HL-60/S4 (cell line): ENCODE measurements around the gene CFAP20DC.
"Not testable (repeated sequence)": the region's sequence is repeated elsewhere in the genome, so short reads cannot be mapped to it uniquely, and the experiment has no call there.

ENCODE experiments used
- in situ Hi-C: fragments of 300-500 bp; cut with MboI; formaldehyde crosslinking; loops from 2 replicates; pipeline ENCODE4 v1.14.3; 2022; ENCODE audit warnings: low sequenced_read_pairs

Gene CFAP20DC

GRCh38 chr3:59049671-59050331 lies at the start of gene CFAP20DC:
Gene CFAP20DC (minus strand): TSS chr3:59050025. CDS start chr3:59049631, 394 bp downstream.
- in situ Hi-C loops, result no loop called here

DNA sequence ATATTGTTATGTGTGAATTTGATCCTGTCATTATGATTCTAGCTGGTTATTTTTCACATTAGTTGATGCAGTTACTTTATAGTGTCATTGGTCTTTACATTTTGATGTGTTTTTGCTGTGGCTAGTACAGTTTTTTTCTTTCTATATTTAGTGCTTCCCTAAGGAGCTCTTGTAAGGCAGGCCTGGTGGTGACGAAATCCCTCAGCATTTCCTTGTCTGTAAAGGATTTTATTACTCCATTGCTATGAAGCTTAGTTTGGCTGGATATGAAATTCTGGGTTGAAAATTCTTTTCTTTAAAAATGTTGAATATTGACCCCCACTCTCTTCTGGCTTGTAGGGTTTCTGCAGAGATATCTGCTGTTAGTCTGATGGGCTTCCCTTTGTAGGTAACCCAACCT lies 48.7 kb upstream of the CFAP20DC start:
- in situ Hi-C loops, result not testable (repeated sequence)

GRCh38 chr3:59094446-59094845 lies 44.6 kb upstream of the CFAP20DC start:
- in situ Hi-C loops, result no loop called here

GRCh38 chr3:59093521-59093920 lies 43.7 kb upstream of the CFAP20DC start:
- in situ Hi-C loops, result no loop called here

DNA sequence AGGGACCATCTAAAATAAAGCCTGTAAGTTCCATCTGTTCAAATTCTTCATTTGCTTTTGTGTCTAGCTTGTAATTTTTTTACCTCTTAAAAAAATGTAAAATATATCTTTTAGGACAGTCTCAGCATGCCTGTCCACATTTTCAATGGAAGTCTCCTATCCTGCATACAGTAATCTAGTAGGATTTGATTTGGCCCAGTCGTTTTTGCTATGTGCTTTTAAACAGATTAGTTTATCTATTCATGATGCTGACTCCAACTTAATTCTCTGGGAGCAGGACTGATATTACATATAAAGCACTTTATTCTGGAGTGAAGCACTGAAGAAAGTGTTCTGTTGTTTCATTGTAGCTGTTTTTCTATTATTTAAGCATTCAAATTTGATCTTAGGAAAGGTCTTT lies 38.9 kb upstream of the CFAP20DC start:
- in situ Hi-C loops, result no loop called here

DNA sequence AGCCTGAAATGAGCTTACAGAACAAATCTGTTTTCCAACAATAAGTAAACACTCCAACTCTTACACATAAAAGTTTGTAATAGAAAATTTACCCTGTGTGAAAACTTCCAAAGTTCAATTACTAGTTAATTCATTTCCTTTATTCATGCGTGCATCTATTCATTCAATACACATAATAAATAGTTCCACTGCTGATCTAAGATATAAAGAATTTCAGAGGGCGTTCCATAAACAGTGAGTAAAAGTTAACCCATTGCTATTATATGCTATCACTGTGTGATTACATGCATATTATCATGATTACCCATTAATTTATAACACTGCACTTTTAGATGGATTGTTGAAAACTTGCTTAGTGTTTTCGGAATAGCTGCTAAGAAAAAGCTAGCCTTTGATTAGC lies 36.2 kb upstream of the CFAP20DC start:
- in situ Hi-C loops, result no loop called here

GRCh38 chr3:59084583-59084982 lies 34.8 kb upstream of the CFAP20DC start:
- in situ Hi-C loops, result no loop called here

GRCh38 chr3:59082106-59082505 lies 32.3 kb upstream of the CFAP20DC start:
- in situ Hi-C loops, result no loop called here

DNA sequence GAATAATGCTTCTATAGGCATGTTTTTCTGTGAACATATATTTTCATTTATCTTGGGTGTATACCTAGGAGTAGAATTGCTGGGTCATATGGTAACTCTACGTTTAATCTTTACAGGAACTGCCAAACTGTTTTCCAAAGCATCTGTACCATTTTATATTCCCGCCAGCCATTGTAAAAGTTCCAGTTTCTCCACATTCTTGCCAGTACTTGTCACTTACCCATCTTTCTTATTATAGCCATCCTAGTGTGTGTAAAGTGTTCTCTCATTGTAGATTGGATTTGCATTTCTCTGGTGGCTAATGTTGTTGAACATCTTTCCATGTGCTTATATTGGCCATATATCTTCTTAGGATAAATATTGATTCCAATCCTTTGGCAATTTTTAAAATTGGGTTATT lies 31.2 kb upstream of the CFAP20DC start:
- in situ Hi-C loops, result no loop called here

GRCh38 chr3:59079962-59080361 lies 30.1 kb upstream of the CFAP20DC start:
- in situ Hi-C loops, result no loop called here

GRCh38 chr3:59074764-59075163 lies 24.9 kb upstream of the CFAP20DC start:
- in situ Hi-C loops, result no loop called here

DNA sequence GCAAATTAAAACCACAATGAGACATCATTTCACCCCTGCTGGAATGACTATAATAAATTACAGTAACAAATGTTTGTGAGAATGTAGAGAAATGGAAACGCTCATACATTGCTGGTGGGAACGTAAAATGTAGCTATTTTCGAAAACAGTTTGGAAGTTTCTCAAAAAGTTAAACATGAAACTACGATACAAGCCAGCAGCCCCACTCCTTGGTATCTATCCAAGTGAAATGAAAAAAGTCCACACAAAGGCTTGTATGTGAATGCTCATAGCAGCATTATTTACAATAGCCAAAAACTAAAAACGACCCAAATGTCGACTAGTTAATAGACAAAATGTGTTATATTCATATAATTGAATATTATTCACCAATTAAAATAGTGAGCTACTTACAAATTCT lies 22.9 kb upstream of the CFAP20DC start:
- in situ Hi-C loops, result no loop called here

GRCh38 chr3:59069838-59070237 lies 20.0 kb upstream of the CFAP20DC start:
- in situ Hi-C loops, result no loop called here

GRCh38 chr3:59065240-59065639 lies 15.4 kb upstream of the CFAP20DC start:
- in situ Hi-C loops, result no loop called here

GRCh38 chr3:59064728-59065127 lies 14.9 kb upstream of the CFAP20DC start:
- in situ Hi-C loops, result no loop called here

DNA sequence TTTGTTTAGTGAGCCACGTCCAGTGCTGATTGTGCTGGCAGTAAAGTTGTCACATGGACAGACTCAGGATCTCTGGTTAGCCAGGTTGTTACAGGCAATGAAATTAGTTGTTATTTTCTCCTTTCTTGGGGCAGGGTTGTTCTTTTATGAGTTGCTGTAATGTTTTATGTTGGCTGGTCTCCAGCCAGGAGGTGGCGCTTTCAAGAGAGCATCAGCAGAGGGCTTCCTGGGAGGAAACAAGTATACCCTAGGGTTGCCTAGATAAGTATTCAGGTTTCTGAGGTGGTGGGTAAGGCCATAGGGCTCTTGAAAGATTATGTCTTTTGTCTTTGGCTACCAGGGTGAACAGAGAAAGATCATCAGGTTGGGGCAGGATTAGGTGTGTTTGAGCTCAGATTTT lies 14.5 kb upstream of the CFAP20DC start:
- in situ Hi-C loops, result no loop called here

- in situ Hi-C loops, result no loop called here
Measured at GRCh38 chr3:59056706-59057105, 6.9 kb upstream of the CFAP20DC start.

- in situ Hi-C loops, result no loop called here
Measured at GRCh38 chr3:59052803-59053411, 3.1 kb upstream of the CFAP20DC start.

DNA sequence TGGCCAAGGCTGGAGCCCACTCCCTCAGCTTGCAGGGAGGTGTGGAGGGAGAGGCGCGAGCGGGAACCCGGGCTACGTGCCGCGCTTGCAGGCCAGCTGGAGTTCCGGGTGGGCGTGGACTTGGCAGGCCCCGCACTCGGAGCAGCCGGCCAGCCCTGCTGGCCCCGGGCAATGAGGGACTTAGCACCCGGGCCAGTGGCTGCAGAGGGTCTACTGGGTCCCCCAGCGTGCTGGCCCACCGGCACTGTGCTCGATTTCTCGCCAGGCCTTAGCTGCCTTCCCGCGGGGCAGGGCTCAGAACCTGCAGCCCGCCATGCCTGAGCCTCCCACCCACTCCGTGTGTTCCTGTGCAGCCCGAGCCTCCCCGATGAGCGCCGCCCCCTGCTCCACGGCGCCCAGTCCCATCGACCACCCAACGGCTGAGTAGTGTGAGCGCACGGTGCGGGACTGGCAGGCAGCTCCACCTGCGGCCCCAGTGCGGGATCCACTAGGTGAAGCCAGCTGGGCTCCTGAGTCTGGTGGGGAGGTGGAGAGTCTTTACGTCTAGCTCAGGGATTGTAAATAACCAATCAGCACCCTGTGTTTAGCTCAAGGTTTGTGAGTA lies 1.1 kb upstream of the CFAP20DC start:
- in situ Hi-C loops, result not testable (repeated sequence)

- in situ Hi-C loops, result no loop called here
Measured at GRCh38 chr3:59046839-59047238, 3.0 kb downstream of the CFAP20DC start.

- in situ Hi-C loops, result no loop called here
Measured at GRCh38 chr3:59043391-59043790, 6.4 kb downstream of the CFAP20DC start.

GRCh38 chr3:59040902-59041301 lies 8.9 kb downstream of the CFAP20DC start:
- in situ Hi-C loops, result no loop called here
